G401.6 (cell line): Measurements from ENCODE around the gene NUTM2D.
A peak's percentile ranks its signal among the peaks of the same experiment; 100 is the strongest.
"Not testable (repeated sequence)": the region's sequence is repeated elsewhere in the genome, so short reads cannot be mapped to it uniquely, and the experiment has no call there.

ENCODE experiments used
- FAIRE-seq: peaks from 2 replicates; lab custom pipeline; 2012; peaks lifted over from hg19 to GRCh38; lab: Jason Lieb, UNC

NUTM2D gene, protein sequence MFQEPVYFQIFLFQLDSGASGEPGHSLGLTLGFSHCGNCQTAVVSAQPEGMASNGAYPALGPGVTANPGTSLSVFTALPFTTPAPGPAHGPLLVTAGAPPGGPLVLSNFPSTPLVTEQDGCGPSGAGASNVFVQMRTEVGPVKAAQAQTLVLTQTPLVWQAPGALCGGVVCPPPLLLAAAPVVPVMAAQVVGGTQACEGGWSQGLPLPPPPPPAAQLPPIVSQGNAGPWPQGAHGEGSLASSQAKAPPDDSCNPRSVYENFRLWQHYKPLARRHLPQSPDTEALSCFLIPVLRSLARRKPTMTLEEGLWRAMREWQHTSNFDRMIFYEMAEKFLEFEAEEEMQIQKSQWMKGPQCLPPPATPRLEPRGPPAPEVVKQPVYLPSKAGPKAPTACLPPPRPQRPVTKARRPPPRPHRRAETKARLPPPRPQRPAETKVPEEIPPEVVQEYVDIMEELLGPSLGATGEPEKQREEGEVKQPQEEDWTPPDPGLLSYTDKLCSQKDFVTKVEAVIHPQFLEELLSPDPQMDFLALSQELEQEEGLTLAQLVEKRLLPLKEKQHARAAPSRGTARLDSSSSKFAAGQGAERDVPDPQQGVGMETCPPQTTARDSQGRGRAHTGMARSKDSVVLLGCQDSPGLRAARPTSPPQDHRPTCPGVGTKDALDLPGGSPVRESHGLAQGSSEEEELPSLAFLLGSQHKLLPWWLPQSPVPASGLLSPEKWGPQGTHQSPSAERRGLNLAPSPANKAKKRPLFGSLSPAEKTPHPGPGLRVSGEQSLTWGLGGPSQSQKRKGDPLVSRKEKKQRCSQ

DNA sequence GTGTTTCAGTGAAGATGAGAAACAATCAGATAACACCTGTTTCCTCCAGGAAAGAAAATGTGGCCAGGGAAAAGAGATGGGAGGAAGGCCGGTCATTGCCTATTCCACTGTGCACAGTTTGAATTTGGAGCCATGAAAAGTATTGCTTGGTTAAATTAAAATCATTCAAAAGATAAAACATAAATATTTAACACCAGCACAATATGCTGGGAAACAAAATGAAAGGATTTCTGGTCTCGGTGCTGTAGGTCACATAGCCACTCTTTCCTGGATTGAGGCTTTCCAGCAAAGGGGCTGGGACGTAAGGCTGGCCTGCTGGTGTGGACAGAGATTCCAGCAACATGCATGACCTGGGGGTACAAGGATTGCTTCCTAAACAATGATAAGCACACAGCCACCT is at the start of gene NUTM2D:
TSS of gene NUTM2D (plus strand) at position 301 of the 400 bp plus-strand sequence. CDS start 522 bp downstream, outside the sequence.
- FAIRE-seq = not testable (repeated sequence)

DNA sequence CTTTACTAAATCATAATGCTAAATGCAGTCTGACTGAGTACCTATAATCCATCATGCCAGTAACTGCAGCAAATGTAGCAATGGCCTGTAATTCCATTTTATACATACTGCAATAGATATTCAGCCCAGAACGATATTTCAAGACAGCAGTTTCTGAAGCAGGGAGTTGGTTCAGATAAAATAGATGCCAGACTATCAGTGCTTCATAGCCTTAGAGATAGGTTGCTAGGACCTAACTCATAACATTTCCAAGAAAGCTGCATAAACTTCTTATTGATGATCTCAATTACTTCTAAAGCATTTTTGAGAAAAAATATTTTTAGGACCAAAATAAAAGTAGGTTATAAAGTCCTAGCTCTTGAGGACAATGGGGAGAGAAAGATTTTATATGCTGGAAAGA is 48.8 kb upstream of the NUTM2D start:
- not testable (repeated sequence) for FAIRE-seq

DNA sequence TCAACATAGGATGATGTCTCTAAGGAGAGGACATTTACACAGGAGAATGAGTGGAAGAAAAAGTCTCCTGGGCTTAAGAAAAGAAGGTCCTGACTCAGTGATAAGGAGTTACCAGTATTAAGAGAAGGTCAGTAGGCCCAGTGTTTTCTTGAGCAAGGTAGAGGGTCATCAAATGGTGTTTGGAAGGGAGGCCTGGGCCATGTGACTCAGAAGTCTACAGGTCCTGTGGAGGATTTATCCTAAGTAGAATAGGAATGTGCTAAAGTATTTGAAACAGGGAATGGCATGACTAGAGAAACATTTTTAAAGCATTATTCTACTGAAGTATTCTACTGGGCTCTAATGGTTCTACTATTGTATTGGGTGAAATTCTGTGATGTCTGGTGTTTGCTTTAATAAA is 47.9 kb upstream of the NUTM2D start:
- FAIRE-seq = peak; percentile 42

DNA sequence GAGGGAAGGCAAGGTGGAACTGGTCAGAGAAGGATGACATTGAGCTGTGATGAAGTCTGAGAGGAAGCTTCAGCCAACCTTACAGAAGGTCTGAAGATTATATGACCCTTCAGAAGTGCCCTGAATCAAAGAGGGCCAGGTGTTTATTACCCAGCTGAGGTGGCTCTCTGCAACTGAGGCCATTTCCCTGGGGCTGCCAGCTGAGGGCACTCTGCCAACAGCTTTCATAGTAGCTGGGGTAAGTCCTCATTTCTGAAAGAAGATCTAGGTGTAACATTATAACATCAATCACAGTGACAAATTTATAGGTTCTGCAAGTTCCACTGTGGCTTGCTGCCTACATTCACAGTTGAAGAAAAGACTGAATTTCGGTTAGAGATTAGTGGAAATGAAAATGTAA is 46.0 kb upstream of the NUTM2D start:
- peak; percentile 8 for FAIRE-seq

DNA sequence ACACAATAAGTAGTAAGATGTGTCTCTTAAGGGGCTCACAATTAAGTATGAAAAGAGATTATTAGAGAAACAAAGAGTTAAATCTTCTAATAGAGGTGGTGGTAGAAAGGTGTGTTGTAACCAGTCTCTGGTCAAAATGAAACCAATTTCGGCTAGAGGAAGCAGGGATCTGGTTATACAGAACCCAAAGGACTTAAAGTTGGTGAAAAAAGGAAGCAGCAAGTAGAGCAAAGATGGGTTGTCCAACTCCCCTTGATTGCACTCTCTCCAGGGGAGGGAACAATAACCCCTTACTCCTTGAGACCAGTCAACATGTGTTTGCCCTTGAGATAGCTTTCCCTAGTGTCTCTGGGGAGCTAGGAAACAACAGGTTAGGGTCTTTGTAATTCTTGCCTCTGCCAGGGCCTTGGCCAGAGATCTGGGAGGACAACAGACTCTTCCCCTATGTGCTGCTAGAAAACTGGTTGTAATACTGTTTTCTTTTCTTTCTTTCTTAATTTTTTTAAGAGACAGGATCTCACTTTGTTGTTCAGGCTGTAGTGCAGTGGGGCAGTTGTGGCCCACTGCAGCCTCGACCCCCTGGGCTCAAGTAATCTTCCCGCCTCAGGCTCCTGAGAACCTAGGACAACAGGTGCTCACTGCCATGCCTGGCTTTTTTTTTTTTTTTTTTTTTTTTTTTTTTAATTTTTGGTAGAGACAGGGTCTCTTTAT is 43.7 kb upstream of the NUTM2D start:
- not testable (repeated sequence) for FAIRE-seq

DNA sequence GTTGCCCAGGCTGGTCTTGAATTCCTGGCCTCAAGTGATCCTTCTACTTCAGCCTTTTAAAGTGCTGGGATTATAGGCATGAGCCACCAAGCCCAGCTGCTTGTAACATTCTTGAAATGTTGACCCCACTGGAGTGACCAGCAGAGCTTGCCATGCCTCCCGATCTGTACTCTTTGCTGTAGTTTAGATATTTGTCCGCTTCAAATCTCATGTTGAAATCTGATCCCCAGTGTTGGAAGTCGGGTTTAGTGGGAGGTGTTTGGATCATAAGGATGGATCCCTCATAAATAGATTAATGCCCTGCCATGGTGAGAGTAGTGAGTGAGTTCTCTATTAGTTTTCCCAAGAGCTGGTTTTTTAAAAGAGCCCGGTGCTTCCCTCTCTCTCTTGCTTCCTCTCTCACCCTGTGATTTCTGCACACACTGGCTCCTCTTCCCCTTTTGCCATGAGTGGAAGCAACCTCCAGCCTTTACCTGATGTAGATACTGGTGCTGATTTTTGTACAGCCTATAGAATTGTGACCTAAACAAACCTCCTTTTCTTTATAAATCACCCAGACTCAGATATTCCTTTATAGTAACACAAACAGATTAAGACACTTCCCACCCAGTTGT is 43.1 kb upstream of the NUTM2D start:
- FAIRE-seq = not testable (repeated sequence)

DNA sequence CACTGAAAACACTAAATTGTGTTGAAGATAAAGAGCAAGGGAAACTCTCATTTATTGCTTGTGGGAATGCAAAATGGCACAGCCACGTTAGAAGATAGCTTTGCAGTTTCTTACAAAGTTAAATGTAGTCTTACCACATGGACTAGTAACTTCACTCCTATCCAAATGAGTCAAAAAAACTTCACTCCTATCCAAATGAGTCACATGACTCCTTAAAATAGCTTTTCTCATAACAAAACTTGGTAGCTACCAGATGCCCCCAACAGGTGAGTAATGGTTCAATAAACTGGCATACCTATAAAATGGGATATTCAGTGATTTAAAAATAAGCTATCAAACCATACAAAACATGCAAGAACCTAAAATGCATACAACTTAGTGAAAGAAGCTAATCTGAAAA is 36.0 kb upstream of the NUTM2D start:
- not testable (repeated sequence) for FAIRE-seq

DNA sequence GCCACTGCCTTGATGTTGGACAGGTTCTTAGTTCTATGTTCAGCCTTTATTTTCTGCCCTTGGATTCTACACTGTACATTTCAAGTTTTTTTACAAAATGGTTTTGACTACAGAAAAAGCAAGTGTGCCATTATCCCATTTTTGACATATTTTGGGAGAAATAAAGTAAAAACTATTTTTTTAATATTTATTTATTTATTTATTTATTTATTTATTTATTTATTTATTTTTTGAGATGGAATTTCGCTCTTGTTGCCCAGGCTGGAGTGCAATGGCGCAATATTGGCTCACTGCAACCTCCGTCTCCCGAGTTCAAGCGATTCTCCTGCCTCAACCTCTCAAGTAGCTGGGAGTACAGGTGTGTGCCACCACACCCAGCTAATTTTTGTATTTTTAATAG is 33.0 kb upstream of the NUTM2D start:
- not testable (repeated sequence) for FAIRE-seq

DNA sequence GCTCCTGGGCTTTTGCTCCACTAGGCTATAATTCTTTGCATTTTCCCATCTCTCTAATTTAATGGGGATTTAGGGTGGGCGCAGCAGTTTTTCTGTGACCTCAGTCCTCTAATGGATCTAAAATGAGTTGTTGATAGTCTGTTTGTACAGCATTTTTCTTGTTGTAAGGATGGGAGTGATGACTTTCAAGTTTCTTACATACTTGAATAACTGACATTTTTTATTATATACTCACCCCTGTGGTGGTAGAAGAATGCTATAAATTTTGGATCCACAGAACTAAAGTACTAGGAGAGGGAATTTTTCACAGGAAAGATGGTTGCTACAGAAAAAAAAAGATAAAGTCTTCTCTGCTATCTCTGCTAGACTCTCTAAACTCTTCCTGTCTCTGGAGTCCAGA is 29.6 kb upstream of the NUTM2D start:
- not testable (repeated sequence) for FAIRE-seq

DNA sequence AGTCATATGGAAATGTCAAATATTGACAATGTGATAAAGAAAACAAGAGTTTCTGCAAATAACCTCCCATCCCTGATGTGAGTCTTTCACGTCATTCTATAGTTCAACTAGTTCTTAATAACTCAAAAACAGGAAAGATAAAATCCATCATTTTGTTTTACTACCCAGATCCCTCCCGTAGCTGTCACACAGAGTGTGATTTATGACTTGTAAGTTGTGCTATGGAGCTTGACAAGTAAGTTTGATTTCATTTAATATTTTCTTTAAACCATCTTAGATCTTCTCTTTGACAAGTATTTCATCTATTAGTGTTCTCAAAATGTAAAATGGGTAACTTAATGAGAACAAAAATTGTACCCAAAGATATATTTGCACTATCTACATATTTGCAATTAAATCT is 28.4 kb upstream of the NUTM2D start:
- not testable (repeated sequence) for FAIRE-seq

DNA sequence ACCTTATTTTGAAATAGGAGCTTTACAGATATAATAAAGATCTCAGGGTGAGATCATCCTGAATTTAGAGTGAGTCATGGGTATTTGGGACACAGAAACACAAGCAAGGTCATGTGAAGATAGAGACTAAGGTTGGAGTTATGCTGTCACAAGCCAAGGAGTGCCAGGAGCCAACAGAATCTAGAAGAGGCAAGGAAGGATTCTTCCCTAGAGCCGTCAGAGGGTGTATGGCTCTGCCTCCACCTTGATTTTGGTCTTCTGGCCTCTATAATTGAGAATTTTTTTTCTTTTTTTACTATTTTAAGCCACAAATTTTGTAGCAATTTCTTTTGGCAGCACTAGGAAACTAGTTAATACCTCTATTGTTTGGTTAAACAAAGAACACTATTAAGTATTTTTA is 24.9 kb upstream of the NUTM2D start:
- not testable (repeated sequence) for FAIRE-seq

DNA sequence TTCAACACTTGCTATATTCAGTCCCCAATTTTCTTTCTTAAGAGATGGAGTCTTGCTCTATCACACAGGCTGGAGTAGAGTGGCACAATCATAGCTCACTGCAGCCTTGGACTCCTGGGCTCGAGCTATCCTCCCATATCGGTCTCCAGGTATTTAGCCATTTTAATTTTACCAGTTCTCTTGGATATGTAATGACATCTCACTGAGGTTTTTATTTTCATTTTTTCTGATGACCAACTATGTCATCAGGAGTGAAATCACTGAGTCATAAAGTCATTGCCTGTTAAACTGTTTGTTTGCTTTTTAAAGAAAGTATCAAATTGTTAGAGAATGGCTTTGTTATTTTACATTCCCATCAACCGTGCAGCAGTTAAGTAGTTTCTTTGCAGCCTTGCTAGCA is 17.1 kb upstream of the NUTM2D start:
- not testable (repeated sequence) for FAIRE-seq

DNA sequence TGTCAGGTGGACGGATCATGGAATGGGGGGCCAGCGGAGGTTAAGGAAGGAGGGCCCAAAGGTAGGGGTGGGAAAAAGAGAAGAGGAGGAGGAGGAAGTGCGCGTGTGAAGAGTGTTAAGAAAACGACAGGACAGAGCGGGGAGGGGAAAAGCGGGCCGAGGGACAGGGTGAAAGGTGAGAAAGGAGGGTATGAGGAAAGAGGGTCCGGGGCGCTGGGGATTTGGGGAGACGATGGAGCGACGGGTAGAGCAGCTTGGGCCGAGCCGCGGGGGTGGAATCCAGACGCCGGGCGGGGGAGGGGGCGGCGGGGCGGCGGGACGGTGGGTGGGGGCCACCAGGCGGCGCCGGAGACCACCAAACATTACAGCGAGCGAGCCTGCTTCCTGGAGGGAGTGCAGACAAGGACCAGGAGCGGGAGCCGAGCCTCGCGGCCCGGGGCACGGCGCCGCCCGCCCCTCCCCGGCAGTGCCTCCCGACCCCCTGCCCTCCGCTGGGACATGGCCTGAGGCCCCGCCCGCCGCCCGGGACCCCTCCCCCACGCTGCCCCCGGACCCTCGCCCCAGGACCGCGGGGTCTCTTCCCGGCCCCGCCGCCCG is 15.9 kb upstream of the NUTM2D start:
- not testable (repeated sequence) for FAIRE-seq

DNA sequence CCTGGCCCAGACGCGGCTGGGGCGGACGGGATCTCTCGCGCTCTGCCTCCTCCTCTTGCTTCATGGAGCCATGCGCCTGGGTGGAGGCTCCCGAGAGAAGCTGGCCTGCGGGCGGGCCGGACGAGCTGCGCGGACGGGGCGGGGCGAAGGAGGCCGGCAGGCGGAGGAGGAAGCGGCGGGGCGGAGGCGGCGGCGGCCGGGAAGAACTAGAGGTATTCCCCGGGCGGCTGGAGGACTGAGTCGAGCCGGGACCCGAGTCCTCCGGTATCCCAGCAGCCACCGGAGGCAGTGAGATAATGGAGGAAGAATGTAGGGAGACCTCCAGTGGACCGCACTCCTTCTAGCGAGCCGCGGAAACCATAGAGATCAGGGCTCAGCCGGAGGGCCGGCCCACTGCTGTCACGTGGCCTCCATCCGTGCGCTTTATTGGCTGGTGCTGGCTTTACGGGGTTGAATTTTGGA is 15.3 kb upstream of the NUTM2D start:
- FAIRE-seq = not testable (repeated sequence)

DNA sequence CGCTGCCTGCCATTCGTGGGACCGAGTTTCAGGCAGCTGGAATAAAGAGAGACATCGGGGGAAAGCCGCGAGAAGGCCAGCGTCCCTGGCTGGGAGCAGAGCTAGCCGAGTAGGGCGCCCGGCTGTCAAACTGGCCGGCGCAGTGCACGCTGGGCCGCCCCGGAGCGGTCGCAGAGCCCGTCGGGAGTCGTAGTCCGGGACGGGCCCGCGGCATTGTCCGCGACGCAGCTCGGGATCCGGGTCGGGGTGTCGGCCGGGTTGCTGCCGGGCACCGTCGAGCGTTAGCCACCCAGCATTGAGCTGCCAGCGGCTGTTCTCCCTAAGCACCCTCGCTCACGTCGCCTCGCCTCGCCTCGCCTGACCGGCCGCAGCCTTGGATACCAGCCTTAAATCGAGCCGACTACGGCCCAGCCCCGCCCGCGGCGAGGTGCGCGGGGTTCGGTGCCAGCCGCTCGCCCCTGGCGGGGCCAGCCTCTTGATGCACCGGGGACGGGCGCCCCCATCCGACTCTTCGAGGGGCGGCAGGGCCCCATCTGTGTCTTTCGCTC is 14.8 kb upstream of the NUTM2D start:
- FAIRE-seq = peak; percentile 91

DNA sequence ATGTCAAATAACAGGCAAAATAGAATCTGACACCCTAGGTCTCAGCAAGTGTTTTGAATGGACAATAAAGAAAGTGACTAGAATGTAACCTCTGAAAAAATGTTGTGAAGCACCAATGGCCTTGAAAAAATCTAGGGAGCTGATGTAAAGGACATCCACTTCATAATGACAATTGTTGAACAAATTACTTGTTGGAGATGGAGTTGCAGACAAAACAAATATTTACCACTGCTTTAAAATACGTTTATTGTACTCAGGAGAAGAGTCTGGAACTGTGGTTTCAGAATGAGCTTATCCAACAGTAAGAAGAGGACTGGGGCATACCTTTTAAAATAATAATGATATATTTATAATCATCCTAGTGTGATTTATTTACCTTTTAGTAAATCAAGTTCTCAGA is 11.8 kb upstream of the NUTM2D start:
- FAIRE-seq = not testable (repeated sequence)

DNA sequence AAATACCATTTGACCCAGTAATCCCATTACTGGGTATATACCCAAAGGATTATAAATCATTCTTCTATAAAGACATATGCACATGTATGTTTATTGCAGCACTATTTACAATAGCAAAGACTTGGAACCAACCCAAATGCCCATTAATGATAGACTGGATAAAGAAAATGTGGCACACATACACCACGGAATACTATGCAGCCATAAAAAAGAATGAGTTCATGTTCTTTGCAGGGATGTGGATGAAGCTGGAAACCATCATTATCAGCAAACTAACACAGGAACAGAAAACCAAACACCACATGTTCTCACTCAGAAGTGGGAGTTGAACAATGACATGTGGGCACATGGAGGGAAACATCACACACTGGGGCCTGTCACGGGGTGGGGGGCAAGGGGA is 7.4 kb upstream of the NUTM2D start:
- FAIRE-seq = not testable (repeated sequence)

DNA sequence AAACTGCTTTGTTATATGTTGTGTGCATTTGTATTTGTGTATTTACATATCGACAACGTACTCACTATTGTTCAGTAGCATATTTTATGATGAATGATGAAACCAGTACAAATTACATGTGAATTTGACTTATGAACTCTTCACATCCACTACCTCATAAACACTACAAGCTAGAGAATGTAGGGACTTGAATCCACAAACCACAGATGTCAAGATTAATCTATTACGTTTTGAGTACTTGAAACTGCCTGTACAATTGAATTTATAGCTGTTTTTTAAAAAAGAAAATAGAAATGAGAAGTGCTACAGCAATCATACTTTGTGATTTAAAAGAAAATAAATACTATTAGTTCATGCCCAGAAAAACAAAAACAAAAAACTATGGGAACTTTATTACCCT is 4.7 kb upstream of the NUTM2D start:
- FAIRE-seq = not testable (repeated sequence)

DNA sequence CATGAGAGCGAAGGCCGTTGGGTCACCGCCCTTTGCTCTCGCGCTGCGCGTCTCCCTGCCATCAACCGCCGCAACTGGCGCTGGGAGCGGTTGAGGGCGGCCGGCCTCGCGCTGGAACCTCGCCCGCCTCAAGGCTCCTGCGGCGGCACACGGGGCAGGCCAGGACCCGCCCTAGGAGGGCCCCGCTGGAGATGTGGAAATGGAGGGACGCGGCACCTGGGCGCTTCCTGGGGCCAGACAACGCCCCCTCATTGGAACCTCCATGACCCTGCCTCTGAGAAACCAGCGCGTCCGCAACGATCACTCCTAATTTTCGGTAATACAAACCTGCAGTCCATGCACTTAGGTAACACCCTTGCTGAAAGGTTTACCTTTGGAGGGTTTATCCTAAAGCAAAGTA is 2.4 kb upstream of the NUTM2D start:
- FAIRE-seq = not testable (repeated sequence)

DNA sequence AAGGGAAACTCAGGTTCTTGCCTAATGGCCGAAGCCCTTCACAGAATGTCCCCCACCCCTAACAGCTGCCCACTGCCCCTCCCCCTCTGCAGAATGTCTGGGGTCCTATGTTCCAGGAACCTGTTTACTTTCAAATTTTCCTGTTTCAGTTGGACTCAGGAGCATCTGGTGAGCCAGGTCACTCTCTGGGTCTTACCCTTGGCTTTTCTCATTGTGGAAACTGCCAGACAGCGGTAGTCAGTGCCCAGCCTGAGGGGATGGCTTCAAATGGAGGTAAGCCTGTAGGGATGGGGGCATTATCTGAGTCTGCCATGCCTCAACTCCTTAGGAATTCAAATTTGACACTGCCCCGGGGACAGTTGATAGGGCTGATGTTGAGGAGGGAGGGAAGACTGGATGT is 615 bp downstream of the NUTM2D start:
- FAIRE-seq = not testable (repeated sequence)

DNA sequence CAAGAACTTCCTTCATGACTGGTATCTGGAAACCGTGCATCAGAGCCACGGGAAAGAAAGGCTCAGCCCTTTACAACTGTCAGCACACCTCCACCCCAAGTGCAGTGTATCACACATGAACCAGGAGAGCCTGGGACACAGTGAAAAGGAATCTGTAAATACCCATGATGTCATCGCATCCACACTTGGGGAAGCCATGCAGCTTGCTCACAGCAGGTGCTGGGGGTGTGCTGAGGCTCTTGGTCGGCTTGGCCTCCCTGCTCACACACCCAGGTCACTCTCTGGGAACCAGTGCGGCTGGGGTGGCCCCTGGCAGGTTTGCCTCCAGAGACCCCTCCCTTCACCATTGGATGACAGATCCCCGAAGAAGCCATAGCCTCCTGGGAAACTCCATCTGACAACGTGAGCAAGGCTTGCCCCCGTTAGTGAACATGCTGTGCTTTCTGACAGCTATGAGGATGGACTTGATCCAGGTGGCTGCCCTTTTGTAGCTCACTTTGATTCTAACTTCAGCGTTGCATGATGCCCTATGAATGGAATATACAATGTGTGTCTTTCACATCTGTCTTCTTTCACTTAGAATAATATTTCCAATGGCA is 12.1 kb downstream of the NUTM2D start:
- not testable (repeated sequence) for FAIRE-seq
